ENCODE data around the gene PTPN14.
"Not testable (repeated sequence)": the region's sequence is repeated elsewhere in the genome, so short reads cannot be mapped to it uniquely, and the experiment has no call there.

PTPN14 gene

GRCh38 chr1:214422137-214422671 lies 129.2 kb downstream of the PTPN14 start:
- DNase-seq: no peak

GRCh38 chr1:214420833-214421232 lies 130.6 kb downstream of the PTPN14 start:
- DNase-seq: no peak

DNA sequence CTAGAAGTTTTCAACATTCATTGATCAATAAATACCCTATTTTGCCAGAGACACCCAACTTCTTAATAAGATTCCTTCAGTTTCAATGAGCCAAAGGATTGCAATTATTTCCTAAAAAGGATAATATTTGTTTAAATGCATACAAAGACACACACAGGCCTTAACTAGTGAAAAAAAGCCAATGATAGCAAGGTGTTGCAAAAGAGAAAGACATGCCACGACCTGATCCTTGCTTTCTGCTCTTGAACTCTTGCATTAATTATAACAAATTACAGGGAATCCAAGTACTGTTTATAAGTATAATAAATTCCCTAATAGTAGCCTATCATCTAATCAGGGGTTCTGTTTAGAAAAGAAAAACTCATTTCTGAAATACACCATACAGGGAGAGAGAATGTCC lies 131.1 kb downstream of the PTPN14 start:
- no peak for DNase-seq

- DNase-seq: no peak
These were observed 131.8 kb downstream of the PTPN14 start for GRCh38 chr1:214419650-214420049.

GRCh38 chr1:214418391-214418790 lies 133.0 kb downstream of the PTPN14 start:
- no peak for DNase-seq

- no peak for DNase-seq
These were observed 133.7 kb downstream of the PTPN14 start for GRCh38 chr1:214417545-214418210.

DNA sequence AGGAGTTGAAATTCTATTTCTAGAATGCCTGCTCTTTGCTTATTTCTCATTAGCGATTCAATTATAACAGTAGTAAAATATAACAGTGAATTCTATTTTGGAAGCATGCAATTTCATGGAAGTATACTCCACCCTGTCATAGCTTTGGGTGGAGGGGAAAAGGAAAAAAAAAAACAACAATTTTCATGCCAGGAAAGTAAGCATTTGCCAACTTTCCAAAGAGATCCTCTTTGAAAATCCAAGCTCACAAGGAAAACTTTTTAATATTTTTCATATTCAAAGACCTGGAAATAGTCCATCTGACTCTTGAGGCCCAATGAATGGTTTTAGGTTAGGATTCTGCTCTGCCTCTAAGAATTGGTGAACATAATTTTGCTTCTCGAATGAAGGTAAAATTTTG lies 134.5 kb downstream of the PTPN14 start:
- no peak for DNase-seq

GRCh38 chr1:214416417-214416816 lies 135.0 kb downstream of the PTPN14 start:
- DNase-seq: no peak

- DNase-seq: no peak
These were observed 136.3 kb downstream of the PTPN14 start for GRCh38 chr1:214415131-214415530.

GRCh38 chr1:214414691-214415090 lies 136.7 kb downstream of the PTPN14 start:
- no peak for DNase-seq

DNA sequence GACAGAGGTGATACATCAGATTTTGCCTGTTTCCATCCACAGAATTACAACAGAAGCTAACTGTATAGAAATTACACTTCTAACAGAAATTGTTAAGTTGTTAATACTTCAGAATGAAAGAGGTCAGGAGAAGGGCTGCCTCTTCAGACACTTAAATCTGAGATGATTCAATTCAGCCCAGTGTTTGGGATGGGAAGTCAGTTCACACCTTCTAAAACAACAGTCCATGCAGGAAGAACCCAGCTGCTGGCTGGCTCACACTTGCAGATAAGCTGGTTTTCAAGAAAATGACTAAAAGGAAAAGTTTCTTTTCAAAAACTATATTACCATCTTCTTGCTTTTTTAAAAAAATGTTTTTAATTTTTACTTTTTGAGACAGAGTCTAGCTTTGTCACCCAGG lies 138.1 kb downstream of the PTPN14 start:
- no peak for DNase-seq

- DNase-seq: no peak
These were observed 146.7 kb downstream of the PTPN14 start for GRCh38 chr1:214404571-214405213.

DNA sequence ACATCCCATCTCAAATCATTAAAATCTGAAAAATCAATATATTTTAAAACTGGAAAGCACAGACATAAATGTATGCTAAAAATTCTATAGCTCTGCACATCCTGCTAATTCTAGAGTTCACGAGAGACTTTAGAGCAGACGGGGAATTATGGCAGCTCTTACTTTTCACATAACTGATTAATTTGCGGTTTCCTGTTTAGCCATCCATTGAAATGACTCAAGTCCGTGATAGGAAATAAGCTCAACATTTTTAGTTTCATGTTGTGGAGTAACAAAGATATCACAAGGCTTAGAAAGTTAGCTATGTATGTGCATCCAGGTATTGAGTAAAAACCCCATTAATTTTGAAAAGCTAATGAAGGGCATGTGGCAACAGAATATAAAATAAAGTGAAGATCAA lies 147.2 kb downstream of the PTPN14 start:
- DNase-seq: no peak

GRCh38 chr1:214403431-214403830 lies 148.0 kb downstream of the PTPN14 start:
- DNase-seq: no peak

DNA sequence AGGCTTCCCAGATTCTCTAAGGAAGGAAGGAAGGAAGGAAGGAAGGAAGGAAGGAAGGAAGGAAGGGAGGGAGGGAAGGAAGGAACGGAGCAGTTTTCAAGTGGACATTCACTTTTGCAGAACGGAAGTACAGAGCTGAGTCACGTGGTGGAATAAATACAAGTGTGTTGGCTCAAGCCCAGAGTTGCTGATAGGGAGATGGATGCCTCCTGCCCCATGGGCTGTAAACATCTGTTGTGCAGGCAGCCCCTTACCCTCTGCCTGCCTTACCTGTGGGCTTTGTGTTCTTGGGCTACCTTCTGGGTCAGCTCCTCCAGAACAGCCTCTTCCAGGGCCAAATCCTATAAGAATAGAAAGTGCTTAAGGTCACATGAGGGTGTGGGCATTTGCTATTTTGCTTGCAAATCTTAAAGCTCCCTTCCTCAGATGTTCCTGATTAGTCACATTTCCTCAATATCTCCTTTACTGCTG lies 148.8 kb downstream of the PTPN14 start:
- DNase-seq: no peak

- no peak for DNase-seq
These were observed 149.7 kb downstream of the PTPN14 start for GRCh38 chr1:214401666-214402065.

DNA sequence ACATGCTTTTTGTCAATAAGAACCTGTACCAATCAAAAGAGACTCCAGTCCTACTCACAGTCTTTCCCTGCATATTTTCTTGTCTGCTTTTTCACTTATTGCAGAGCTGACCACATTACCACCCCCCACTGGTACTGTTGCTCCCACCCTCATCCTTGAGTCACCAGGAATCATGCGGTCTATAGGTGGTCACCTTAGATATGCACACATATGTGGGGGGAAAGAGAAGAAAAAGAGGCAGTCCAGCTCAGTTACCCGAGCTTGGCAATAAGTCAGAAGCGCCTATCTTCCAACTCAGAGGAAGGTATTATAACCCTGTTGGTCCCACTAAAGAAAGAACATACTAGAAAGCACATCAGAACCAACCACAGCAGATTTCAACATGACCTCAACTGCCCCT lies 151.3 kb downstream of the PTPN14 start:
- DNase-seq: no peak

GRCh38 chr1:214398490-214398889 lies 152.9 kb downstream of the PTPN14 start:
- DNase-seq: no peak

GRCh38 chr1:214397497-214397896 lies 153.9 kb downstream of the PTPN14 start:
- DNase-seq: no peak

DNA sequence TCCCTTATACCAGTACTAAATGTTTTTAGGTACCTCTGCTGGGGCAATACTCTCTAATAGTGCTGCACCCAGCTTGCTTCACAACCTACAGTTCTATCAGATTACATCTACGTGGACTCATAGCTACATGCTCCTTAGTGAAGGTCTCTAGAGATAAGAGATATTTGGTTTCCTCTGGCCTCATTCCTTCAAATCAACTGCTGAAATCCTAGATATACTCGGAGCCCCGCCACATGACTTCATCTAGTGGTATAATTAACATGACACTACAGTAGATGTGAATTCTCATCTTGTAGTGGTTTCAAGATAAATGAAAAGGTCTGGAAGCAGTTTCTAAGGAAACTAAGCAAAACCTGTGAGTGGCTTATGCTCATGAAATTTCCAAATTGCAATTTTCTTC lies 155.1 kb downstream of the PTPN14 start:
- no peak for DNase-seq

GRCh38 chr1:214394569-214394968 lies 156.8 kb downstream of the PTPN14 start:
- DNase-seq: not testable (repeated sequence)

GRCh38 chr1:214393086-214393485 lies 158.3 kb downstream of the PTPN14 start:
- DNase-seq: no peak

GRCh38 chr1:214391873-214392645 lies 159.3 kb downstream of the PTPN14 start:
- no peak for DNase-seq

- DNase-seq: no peak
These were observed 161.7 kb downstream of the PTPN14 start for GRCh38 chr1:214389734-214390133.
